ENCODE measurements around the gene EMC6.

EMC6 gene

DNA sequence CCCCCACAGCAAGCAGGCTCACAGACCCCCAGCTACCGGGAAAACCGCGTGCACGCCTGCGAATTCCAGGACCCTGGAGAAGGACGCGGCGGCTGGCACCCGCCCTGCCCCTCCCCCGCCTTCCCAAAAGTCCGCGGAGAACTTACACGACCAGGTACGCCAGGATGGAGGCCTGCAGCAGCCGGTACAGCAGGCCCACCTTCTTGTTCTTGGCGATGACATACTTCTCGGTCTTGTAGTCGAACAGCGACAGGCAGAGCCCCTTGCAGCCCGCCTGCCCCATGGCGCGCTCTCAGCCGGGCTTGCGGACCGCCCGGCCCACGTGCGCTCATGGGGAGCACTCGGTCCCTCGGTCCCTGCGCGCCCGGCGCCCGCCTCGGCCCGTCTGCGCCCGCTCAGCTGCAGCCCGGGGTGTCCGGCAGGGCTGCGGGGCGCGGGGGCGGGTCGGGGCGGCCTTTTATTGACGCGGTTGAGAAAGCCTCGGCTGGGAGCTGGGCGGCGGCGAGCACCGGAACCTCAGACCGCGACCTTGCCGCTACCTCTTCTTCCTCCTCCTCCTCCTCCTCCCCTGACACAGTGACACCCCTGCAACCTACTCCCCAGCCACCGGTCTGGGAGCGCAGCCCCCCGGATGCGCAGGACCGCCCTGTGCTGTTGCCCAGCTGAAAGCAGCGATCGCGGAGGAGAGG, 27.3 kb downstream of the EMC6 start, which contains the start of gene P2RX5:
P2RX5 (minus strand) TSS at position 433 of the 689 bp plus-strand sequence; CDS start at position 283, 150 bp downstream.
- TF ChIP-seq, protein P1, sequence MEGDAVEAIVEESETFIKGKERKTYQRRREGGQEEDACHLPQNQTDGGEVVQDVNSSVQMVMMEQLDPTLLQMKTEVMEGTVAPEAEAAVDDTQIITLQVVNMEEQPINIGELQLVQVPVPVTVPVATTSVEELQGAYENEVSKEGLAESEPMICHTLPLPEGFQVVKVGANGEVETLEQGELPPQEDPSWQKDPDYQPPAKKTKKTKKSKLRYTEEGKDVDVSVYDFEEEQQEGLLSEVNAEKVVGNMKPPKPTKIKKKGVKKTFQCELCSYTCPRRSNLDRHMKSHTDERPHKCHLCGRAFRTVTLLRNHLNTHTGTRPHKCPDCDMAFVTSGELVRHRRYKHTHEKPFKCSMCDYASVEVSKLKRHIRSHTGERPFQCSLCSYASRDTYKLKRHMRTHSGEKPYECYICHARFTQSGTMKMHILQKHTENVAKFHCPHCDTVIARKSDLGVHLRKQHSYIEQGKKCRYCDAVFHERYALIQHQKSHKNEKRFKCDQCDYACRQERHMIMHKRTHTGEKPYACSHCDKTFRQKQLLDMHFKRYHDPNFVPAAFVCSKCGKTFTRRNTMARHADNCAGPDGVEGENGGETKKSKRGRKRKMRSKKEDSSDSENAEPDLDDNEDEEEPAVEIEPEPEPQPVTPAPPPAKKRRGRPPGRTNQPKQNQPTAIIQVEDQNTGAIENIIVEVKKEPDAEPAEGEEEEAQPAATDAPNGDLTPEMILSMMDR (IDR thresholded peaks at IDR 0.05) = no peak

DNA sequence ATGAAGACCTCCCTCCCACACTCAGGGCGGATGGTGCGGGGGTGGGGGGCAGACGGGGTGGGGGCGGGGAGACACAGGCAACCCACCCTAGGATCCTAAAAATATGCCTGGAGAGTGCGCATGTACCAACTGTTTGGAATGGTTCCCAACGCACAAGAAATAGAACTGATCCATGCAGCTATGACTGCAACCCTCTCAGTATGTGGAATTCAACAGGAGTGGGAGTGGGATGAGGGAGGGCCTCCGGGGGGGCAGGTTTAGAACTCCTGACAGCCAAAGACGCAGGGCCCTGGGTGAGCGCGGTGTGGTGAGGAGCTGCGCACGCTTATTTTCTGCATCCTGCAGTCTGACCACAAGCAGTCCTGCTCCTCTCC, 28.5 kb downstream of the EMC6 start:
- TF ChIP-seq, protein P1 (IDR thresholded peaks at IDR 0.05) = no peak

DNA sequence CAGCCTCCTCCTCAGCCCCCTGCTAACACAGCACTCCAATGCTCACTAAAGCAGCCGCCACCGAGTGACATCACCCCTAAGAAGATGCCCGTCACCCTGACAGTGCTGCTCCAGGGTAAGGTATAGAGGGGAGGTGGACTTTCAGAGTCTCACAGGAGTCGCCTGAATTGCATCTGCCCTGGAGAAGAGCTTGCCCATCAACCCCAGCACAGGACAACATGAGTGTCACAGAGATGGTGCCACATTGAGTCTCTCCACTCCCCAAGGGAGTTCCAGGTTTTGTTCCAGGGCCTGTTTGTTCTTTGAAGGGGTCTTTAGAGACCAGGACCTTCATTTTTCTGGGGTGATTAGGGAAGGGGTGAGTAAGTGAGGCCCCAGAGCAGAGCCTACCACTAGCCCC, 29.5 kb downstream of the EMC6 start:
- TF ChIP-seq, protein P1 (IDR thresholded peaks at IDR 0.05) = no peak

DNA sequence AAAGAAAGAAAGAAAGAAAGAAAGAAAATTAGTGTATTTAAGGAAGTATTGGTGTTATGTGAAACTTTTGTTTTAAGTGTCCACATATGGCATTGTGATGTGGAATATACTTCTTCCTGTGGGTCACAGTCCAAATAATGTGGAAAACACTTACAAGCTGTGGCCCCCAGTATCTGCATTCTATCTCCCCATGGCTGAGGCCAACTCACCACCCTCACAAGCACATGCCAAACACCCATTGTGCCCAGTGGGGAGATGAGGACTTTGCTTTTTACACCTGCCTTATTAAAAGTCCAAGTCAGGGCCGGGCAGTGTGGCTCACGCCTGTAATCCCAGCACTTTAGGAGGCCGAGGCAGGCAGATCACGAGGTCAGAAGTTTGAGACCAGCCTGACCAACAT, 31.3 kb downstream of the EMC6 start:
- TF ChIP-seq, protein P1 (IDR thresholded peaks at IDR 0.05) = no peak

DNA sequence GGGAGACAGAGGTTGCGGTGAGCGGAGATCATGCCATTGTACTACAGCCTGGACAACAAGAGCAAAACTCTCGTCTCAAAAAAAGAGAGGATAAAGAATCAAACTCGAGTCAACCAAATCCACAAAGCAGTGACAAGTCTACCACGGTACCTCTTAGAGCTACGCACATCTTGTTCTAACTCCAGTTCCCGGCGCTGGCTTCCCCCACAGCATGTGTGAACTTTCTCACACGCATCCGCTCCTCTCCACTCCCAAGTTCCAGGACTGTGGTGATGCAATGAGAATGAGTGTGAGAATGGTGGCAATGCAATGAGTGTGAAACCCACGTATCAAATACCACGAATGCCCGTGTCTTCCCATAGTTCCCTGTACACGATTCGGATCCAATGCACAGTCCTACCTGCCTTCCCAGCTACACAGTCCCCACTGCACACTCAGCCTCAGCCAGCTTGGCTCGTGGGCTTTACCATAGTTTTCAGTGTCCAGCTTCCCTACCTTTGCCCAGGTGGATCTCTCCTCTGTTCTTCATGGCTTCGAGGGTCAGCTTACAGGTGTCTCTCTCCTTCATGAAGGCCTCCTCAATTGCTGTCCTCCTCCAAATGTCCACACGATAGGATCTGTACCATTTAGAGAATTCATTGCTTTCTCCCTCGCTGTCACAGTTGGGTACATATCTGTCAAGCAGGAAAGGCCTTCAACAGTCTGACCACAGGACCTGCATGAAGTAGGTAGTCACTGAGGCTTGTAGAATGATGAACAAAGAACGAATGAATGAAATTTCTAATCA, 36.5 kb downstream of the EMC6 start:
- TF ChIP-seq, protein P1 (IDR thresholded peaks at IDR 0.05) = no peak

DNA sequence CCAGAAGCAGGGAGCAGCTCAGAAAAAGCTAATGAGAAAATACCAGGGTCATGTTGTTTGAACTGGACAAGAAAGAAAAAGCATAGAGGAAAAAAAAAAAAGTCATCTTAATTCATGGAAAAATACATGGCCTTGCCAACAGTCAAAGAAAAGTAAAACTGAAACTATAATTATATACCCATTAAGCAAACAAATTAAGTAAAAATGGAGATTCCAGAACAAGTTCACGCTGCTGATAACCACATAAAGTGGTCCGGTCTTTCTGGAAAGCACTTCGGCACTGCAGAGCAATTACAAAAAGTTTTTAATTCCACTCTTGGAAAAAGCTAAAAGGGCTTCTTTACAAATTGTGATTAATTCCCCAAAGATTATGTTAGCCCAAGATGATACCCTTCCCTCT, 39.8 kb downstream of the EMC6 start:
- TF ChIP-seq, protein P1 (IDR thresholded peaks at IDR 0.05) = no peak

DNA sequence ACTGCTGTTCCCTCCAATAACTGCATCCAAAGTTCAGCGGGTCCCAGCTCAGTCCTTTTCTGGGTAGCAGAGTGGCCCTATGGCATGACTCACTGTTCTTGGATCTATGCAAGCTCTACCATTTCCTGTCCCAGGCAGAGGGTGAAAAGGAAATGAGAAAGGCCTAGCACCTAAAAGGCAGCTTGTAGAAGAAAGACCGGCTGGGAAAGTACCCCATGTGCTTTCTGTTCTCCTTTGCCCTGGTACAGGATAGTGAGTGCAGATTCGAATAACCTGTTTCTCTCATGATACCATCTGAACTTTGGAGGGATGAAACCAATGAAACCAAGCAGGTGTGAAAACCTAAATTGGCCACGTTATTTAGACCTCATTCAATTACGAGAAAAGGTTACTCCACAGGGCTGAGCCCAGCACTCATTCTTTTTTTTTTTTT, 42.4 kb downstream of the EMC6 start:
- TF ChIP-seq, protein P1 (IDR thresholded peaks at IDR 0.05) = no peak

Data from LNCAP (cell line).